Spleen (tissue), 11 donors: Measurements from ENCODE around the gene XPO6. TPM values are rescaled to one million over a fixed set of nuclear protein-coding genes. Genes with fewer than 3 reads are reported as not detected.

Experiments used
- DNase-seq: peaks from one replicate; pipeline ENCODE4 v3.0.0-alpha.2; 2020
- H3K27ac ChIP-seq, 8 donors: fragments of 200-600 bp; sonication (generic) in 7 of 8; 1 replicate in 4 of 8; 2 replicates in 4 of 8; pipeline versions ENCODE4 v1.5.0 to v1.8.0; 2016 to 2021; ENCODE audit warnings: inconsistent platforms in 4 of 8, mild to moderate bottlenecking in 4 of 8, moderate library complexity in 1 of 8
- H3K27me3 ChIP-seq, 7 donors: fragments of 200-600 bp; sonication (generic) in 6 of 7; replicated peaks in 1 of 7; 1 replicate in 4 of 7; 2 replicates in 3 of 7; pipeline versions ENCODE4 v1.5.0 to v1.8.0; 2016 to 2021; ENCODE audit warnings: inconsistent platforms in 3 of 7, mild to moderate bottlenecking in 1 of 7
- H3K36me3 ChIP-seq, 6 donors: fragments of 200-600 bp; sonication (generic) in 5 of 6; 1 replicate in 4 of 6; 2 replicates in 2 of 6; pipeline versions ENCODE4 v1.5.0 to v1.8.0; 2016 to 2021; ENCODE audit warnings: inconsistent platforms in 2 of 6
- H3K4me1 ChIP-seq, 6 donors: fragments of 200-600 bp; sonication (generic) in 5 of 6; 1 replicate in 3 of 6; 2 replicates in 3 of 6; pipeline versions ENCODE4 v1.5.0 to v1.8.0; 2016 to 2021; ENCODE audit warnings: inconsistent platforms in 3 of 6
- H3K4me3 ChIP-seq, 8 donors: fragments of 200-600 bp; sonication (generic) in 7 of 8; 1 replicate in 4 of 8; 2 replicates in 4 of 8; pipeline versions ENCODE4 v1.5.0 to v1.8.0; 2016 to 2021; ENCODE audit warnings: inconsistent platforms in 4 of 8, mild to moderate bottlenecking in 4 of 8, moderate library complexity in 2 of 8
- H3K9me3 ChIP-seq, 8 donors: fragments of 200-600 bp; sonication (generic) in 7 of 8; 1 replicate in 4 of 8; 2 replicates in 4 of 8; pipeline versions ENCODE4 v1.5.0 to v1.8.0; 2016 to 2021; ENCODE audit warnings: inconsistent platforms in 4 of 8
- CTCF ChIP-seq, 11 experiments: fragments of 200-600 bp in 7 of 11; fragments of 450-650 bp in 4 of 11; sonication (generic) in 4 of 11; IDR thresholded peaks in 8 of 11; conservative IDR thresholded peaks in 3 of 11; 1 replicate in 7 of 11; 2 replicates in 4 of 11; pipeline versions ENCODE4 v1.4.0 to v1.8.0; 2016 to 2021; ENCODE audit warnings: antibody characterized with exemption in 11 of 11, inconsistent platforms in 4 of 11, mild to moderate bottlenecking in 1 of 11
- POLR2A ChIP-seq, 3 donors: fragments of 450-650 bp; IDR thresholded peaks; one replicate each; pipeline ENCODE4 v1.5.1; 2017; ENCODE audit warnings: antibody characterized with exemption in 3 of 3, mild to moderate bottlenecking in 1 of 3
- POLR2AphosphoS5 ChIP-seq, 3 donors: sonication (generic); formaldehyde crosslinking; IDR thresholded peaks; one replicate each; pipeline ENCODE4 v1.5.1; 2017; ENCODE audit warnings: antibody characterized with exemption in 3 of 3
- WGBS, 5 donors: extraction: QIAGEN DNeasy Blood & Tissue Kit in 3 of 5; methylation state at CpG; one replicate each; pipeline versions ENCODE4 v1.1.5 to v1.1.7; 2013 to 2018; 5-methylcytosine and 5-hydroxymethylcytosine counted together
- intact Hi-C: fragments of 100-400 bp; cut with DNase I; formaldehyde crosslinking; loops from one replicate; pipeline ENCODE4 v1.15.0; 2023; ENCODE audit warnings: low total_unique reads
- polyA plus RNA-seq, 3 donors: library from polyadenylated mRNA; stranded (reverse); fragments of 200-250 nt; gene quantifications; one replicate each; pipeline ENCODE4 v1.2.1, GENCODE V29; 2013
- total RNA-seq, 7 donors: library from RNA; depleted of rRNA in 3 of 7; stranded (reverse); fragments of >200 nt in 3 of 7; fragmentation: NEBNext Ultra II Directional in 4 of 7; extraction: Animal tissue kit (Norgen Biotek cat#: 25700) in 4 of 7; gene quantifications; one replicate each; pipeline versions ENCODE4 v1.1.0 to v1.2.1, GENCODE V29; 2016 to 2021
- donor health status: healthy with polysubstance abuse.
- donor health status: DM: no; HTN: no; CAD: no; lungs with moderate emphysema.
- donor health status: DM: no; HTN: no; CAD: no.
- donor health status: Bipolar disorder and iron deficiency.
- donor health status: healthy.
- donor health status: DM: no; HTN: no; CAD: no.
- donor health status: DM: yes; HTN: yes; CAD: no.

The XPO6 gene
- total and polyA plus RNA-seq, 10 donors, result 96.9 to 517 (median 302) TPM

DNA sequence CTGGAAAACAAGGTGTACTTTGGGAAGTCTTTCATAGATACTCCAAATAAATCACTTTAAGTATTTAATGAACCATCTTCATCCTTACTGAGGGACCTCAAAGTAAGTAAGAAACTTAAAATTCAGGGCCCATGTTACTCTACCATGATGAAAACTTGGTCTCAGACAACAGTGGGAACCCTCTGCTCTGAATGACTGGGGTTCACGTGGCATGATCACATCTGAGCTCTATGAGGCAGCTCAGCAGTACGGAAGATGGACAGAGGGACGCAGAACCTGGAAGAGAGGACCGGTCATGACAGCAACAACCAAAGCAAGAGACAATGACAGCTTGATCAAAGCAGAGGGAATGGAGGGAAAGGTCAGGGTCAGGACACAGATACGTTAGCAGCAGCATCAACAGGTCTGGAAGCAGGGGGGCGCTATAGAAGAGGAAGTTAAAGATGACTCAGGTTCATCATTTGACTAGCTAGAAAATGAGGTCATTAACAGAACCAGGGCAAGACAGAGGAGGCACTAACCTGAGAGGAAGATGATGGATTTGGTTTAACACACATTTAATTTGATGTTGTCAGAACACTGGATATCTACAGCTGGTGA, 9.5 kb downstream of the XPO6 start:
- no peaks in the 10 kb centered on the region for H3K27me3 ChIP-seq
- intact Hi-C loops, result no loop called here
- H3K36me3 ChIP-seq, result peaks cover 0 to 90% (median 51%) of the 10 kb centered on the region in 6 donors
- no peaks in the 10 kb centered on the region for H3K9me3 ChIP-seq
- peaks cover 7 to 98% (median 60%) of the 10 kb centered on the region in 6 donors for H3K4me1 ChIP-seq
- no peak for DNase-seq
- peak overlapping the region in 5 of 8 donors; percentile 19 to 81 (median 63) for H3K27ac ChIP-seq
- peak overlapping the region in 1 of 8 donors; percentile 11 for H3K4me3 ChIP-seq
- TF ChIP-seq POLR2A (IDR thresholded peaks at IDR 0.05) (no peak), CTCF (IDR thresholded peaks at IDR 0.05 in 8 of 11, conservative IDR thresholded peaks at IDR 0.05 in 3 of 11) (peak in 6 of 11 experiments; percentile 5 to 37 (median 26)), POLR2AphosphoS5 (IDR thresholded peaks at IDR 0.05) (peak in 1 of 3 donors; percentile 50)
- WGBS, 5 donors, result 79 to 85% (median 82%) methylated on average over 6 of the region's 6 CpGs

DNA sequence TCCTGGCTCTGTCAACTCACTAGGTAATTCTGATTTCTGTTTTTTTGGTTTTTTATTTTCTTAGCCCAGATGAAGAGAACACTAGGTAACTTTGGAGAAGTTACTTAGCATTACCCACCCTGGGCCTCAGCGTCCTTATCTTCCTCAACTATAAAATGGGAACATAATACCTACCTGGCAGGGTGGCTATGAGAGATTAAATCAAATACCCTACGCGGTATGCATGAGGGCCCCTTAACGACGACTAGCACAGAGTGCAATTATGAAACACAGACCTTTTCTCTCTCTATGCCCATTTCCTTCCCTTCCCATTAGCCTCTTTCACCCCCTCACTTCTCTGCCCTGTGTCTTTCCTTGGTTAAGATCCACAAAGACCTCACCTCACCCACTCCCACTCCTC, 11.1 kb downstream of the XPO6 start:
- peaks cover 0 to 90% (median 45%) of the 10 kb centered on the region in 6 donors for H3K36me3 ChIP-seq
- H3K27ac ChIP-seq, result peak overlapping the region in 5 of 8 donors; percentile 9 to 81 (median 63)
- no peak for DNase-seq
- H3K4me3 ChIP-seq, result no peak overlapping the region
- intact Hi-C loops, result no loop called here
- no peaks in the 10 kb centered on the region for H3K27me3 ChIP-seq
- WGBS, 5 donors, result 55 to 86% (median 73%) methylated on average over 5 of the region's 5 CpGs
- peaks cover 11 to 98% (median 61%) of the 10 kb centered on the region in 6 donors for H3K4me1 ChIP-seq
- H3K9me3 ChIP-seq, result no peaks in the 10 kb centered on the region
- TF ChIP-seq CTCF (IDR thresholded peaks at IDR 0.05 in 8 of 11, conservative IDR thresholded peaks at IDR 0.05 in 3 of 11), result no peak
- TF ChIP-seq POLR2A (IDR thresholded peaks at IDR 0.05), result no peak
- no peak for TF ChIP-seq POLR2AphosphoS5 (IDR thresholded peaks at IDR 0.05)

- peak overlapping the region in 5 of 8 donors; percentile 1 to 91 (median 87) for H3K27ac ChIP-seq
- intact Hi-C loops, result no loop called here
- 51 to 84% (median 77%) methylated on average over 5 of the region's 5 CpGs for WGBS, 5 donors
- TF ChIP-seq CTCF (IDR thresholded peaks at IDR 0.05 in 8 of 11, conservative IDR thresholded peaks at IDR 0.05 in 3 of 11), result no peak
- no peak for TF ChIP-seq POLR2AphosphoS5 (IDR thresholded peaks at IDR 0.05)
- no peak for TF ChIP-seq POLR2A (IDR thresholded peaks at IDR 0.05)
- peaks cover 26 to 98% (median 67%) of the 10 kb centered on the region in 6 donors for H3K4me1 ChIP-seq
- H3K4me3 ChIP-seq, result no peak overlapping the region
- peaks cover 0 to 78% (median 15%) of the 10 kb centered on the region in 6 donors for H3K36me3 ChIP-seq
- no peaks in the 10 kb centered on the region for H3K9me3 ChIP-seq
- DNase-seq, result no peak
- no peaks in the 10 kb centered on the region for H3K27me3 ChIP-seq
Observed at GRCh38 chr16:28196387-28196987, 15.3 kb downstream of the XPO6 start.

DNA sequence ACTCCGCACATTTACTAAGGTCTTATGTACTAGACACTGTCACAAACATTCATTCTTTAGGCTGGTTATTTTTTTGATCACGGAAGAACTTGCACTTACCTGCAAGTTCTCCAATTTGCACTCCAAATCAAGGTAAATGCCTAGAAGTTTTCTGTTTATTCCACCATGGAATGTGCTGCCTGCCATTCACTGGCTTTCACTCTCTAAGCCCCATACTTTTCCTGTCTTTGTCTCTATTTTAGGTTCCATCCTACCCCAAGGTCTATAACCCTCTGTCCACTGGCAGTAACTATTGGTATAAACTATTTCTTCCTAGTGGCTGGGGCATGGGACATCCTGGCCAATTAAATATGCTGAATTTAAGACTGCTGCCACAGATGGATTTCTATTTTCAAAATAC, 15.9 kb downstream of the XPO6 start:
- H3K27ac ChIP-seq, result peak overlapping the region in 5 of 8 donors; percentile 10 to 91 (median 88)
- TF ChIP-seq CTCF (IDR thresholded peaks at IDR 0.05 in 8 of 11, conservative IDR thresholded peaks at IDR 0.05 in 3 of 11) (no peak), POLR2A (IDR thresholded peaks at IDR 0.05) (no peak), POLR2AphosphoS5 (IDR thresholded peaks at IDR 0.05) (no peak)
- WGBS, 5 donors, result 93 to 97% (median 96%) methylated on average over 2 of the region's 2 CpGs
- peaks cover 0 to 75% (median 9%) of the 10 kb centered on the region in 6 donors for H3K36me3 ChIP-seq
- no peaks in the 10 kb centered on the region for H3K9me3 ChIP-seq
- no peak for DNase-seq
- no peaks in the 10 kb centered on the region for H3K27me3 ChIP-seq
- peaks cover 27 to 98% (median 67%) of the 10 kb centered on the region in 6 donors for H3K4me1 ChIP-seq
- intact Hi-C loops, result no loop called here
- no peak overlapping the region for H3K4me3 ChIP-seq
